Ishikawa (cell line): Measurements from ENCODE around the gene AFDN.

Experiments
- CEBPB ChIP-seq: IDR thresholded peaks from 2 replicates; pipeline ENCODE4 v1.6.1; 2012
- CREB1 ChIP-seq: IDR thresholded peaks from 2 replicates; pipeline ENCODE4 v1.6.1; 2012; ENCODE audit warnings: low read depth
- EGR1 ChIP-seq: IDR thresholded peaks from 2 replicates; pipeline ENCODE4 v1.6.1; 2012
- EP300 ChIP-seq: IDR thresholded peaks from 2 replicates; pipeline ENCODE4 v1.6.1; 2012; ENCODE audit warnings: borderline replicate concordance
- FOXM1 ChIP-seq: IDR thresholded peaks from 2 replicates; pipeline ENCODE4 v1.6.1; 2012; ENCODE audit warnings: low read depth, borderline replicate concordance
- MAX ChIP-seq: IDR thresholded peaks from 2 replicates; pipeline ENCODE4 v1.6.1; 2012
- NFIC ChIP-seq: IDR thresholded peaks from 2 replicates; pipeline ENCODE4 v1.6.1; 2012
- RAD21 ChIP-seq: IDR thresholded peaks from 2 replicates; pipeline ENCODE4 v1.6.1; 2012; ENCODE audit warnings: low read depth
- REST ChIP-seq: IDR thresholded peaks from 2 replicates; pipeline ENCODE4 v1.6.1; 2012; ENCODE audit warnings: low read depth, mild to moderate bottlenecking
- TAF1 ChIP-seq: IDR thresholded peaks from 2 replicates; pipeline ENCODE4 v1.6.1; 2012; ENCODE audit warnings: low read depth, mild to moderate bottlenecking
- TCF12 ChIP-seq: IDR thresholded peaks from 2 replicates; pipeline ENCODE4 v1.6.1; 2012; ENCODE audit warnings: low read depth
- TEAD4 ChIP-seq: IDR thresholded peaks from 2 replicates; pipeline ENCODE4 v1.6.1; 2012
- USF1 ChIP-seq: IDR thresholded peaks from 2 replicates; pipeline ENCODE4 v1.6.1; 2012
- YY1 ChIP-seq: IDR thresholded peaks from 2 replicates; pipeline ENCODE4 v1.6.1; 2012; ENCODE audit warnings: low read depth
- ZBTB7A ChIP-seq: IDR thresholded peaks from 2 replicates; pipeline ENCODE4 v1.6.1; 2012; ENCODE audit warnings: low read depth

AFDN gene

GRCh38 chr6:167980911-167981580 lies 154.3 kb downstream of the AFDN start:
- no peak for TF ChIP-seq USF1
- no peak for TF ChIP-seq EP300
- no peak for TF ChIP-seq EGR1
- TF ChIP-seq FOXM1 = no peak
- TF ChIP-seq NFIC = no peak
- no peak for TF ChIP-seq YY1
- TF ChIP-seq RAD21 = no peak
- TF ChIP-seq TEAD4 = no peak
- no peak for TF ChIP-seq MAX
- TF ChIP-seq ZBTB7A = no peak
- no peak for TF ChIP-seq CREB1
- TF ChIP-seq TCF12 = no peak
- no peak for TF ChIP-seq TAF1
- no peak for TF ChIP-seq REST
- no peak for TF ChIP-seq CEBPB

GRCh38 chr6:167981916-167982462 lies 155.3 kb downstream of the AFDN start:
- no peak for TF ChIP-seq EGR1
- TF ChIP-seq FOXM1 = no peak
- no peak for TF ChIP-seq EP300

- TF ChIP-seq CREB1 (no peak), CEBPB (no peak), MAX (no peak), YY1 (no peak), REST (no peak), RAD21 (no peak), NFIC (no peak), FOXM1 (no peak), EP300 (no peak), TCF12 (no peak), USF1 (no peak), TEAD4 (no peak), TAF1 (no peak), EGR1 (no peak), ZBTB7A (no peak)
Measured at GRCh38 chr6:167984144-167984719, 157.5 kb downstream of the AFDN start.

- TF ChIP-seq USF1 (no peak), YY1 (no peak), CEBPB (no peak), FOXM1 (no peak), ZBTB7A (no peak), RAD21 (no peak)
Measured at GRCh38 chr6:167984876-167985604, 158.3 kb downstream of the AFDN start.

- TF ChIP-seq RAD21 (no peak), TCF12 (no peak), YY1 (no peak), MAX (no peak), TAF1 (no peak), EGR1 (no peak), ZBTB7A (no peak), NFIC (no peak), EP300 (no peak), REST (no peak), TEAD4 (no peak), USF1 (no peak), FOXM1 (no peak), CEBPB (no peak), CREB1 (no peak)
Measured at GRCh38 chr6:167985911-167986595, 159.3 kb downstream of the AFDN start.
